ENCODE data around the gene PHF12.

The PHF12 gene

DNA sequence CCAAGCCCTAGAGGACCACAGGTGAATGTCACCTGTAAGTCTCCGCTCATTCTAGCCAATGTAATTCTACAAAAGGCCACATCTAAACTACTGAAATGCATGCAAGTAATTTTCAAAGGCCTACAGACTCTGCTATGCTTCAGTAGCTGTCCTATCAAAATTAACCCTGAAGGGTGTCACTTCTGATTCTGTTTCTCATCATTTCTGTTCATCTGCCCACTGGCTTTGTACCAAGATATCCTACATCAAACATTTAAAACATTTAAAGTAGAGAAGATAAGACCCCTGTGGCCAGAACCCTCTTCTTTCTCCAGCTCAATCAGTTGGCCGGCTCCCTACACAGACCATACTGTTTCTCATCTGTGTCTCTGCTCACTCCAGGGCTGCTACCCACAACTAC lies 21.5 kb downstream of the PHF12 start:
- no peak for TF ChIP-seq CREB1 (IDR thresholded peaks at IDR 0.05; ENCODE audit: low read depth)
- no peak for TF ChIP-seq EGR1 (IDR thresholded peaks at IDR 0.05)
- no peak for TF ChIP-seq TAF1 (IDR thresholded peaks at IDR 0.05; ENCODE audit: low read depth)
- no peak for TF ChIP-seq ZBTB7A (IDR thresholded peaks at IDR 0.05; ENCODE audit: low read depth)
- TF ChIP-seq, protein P1, sequence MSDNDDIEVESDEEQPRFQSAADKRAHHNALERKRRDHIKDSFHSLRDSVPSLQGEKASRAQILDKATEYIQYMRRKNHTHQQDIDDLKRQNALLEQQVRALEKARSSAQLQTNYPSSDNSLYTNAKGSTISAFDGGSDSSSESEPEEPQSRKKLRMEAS (IDR thresholded peaks at IDR 0.05), result no peak
- no peak for TF ChIP-seq EP300 (IDR thresholded peaks at IDR 0.05; ENCODE audit: borderline replicate concordance)
- no peak for TF ChIP-seq YY1 (IDR thresholded peaks at IDR 0.05; ENCODE audit: low read depth)
- no peak for TF ChIP-seq TEAD4 (IDR thresholded peaks at IDR 0.05)
- TF ChIP-seq, protein P2, sequence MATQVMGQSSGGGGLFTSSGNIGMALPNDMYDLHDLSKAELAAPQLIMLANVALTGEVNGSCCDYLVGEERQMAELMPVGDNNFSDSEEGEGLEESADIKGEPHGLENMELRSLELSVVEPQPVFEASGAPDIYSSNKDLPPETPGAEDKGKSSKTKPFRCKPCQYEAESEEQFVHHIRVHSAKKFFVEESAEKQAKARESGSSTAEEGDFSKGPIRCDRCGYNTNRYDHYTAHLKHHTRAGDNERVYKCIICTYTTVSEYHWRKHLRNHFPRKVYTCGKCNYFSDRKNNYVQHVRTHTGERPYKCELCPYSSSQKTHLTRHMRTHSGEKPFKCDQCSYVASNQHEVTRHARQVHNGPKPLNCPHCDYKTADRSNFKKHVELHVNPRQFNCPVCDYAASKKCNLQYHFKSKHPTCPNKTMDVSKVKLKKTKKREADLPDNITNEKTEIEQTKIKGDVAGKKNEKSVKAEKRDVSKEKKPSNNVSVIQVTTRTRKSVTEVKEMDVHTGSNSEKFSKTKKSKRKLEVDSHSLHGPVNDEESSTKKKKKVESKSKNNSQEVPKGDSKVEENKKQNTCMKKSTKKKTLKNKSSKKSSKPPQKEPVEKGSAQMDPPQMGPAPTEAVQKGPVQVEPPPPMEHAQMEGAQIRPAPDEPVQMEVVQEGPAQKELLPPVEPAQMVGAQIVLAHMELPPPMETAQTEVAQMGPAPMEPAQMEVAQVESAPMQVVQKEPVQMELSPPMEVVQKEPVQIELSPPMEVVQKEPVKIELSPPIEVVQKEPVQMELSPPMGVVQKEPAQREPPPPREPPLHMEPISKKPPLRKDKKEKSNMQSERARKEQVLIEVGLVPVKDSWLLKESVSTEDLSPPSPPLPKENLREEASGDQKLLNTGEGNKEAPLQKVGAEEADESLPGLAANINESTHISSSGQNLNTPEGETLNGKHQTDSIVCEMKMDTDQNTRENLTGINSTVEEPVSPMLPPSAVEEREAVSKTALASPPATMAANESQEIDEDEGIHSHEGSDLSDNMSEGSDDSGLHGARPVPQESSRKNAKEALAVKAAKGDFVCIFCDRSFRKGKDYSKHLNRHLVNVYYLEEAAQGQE (IDR thresholded peaks at IDR 0.05; ENCODE audit: low read depth), result no peak
- no peak for TF ChIP-seq FOXM1 (IDR thresholded peaks at IDR 0.05; ENCODE audit: borderline replicate concordance, low read depth)
- no peak for TF ChIP-seq RAD21 (IDR thresholded peaks at IDR 0.05; ENCODE audit: low read depth)
- TF ChIP-seq, protein P3, sequence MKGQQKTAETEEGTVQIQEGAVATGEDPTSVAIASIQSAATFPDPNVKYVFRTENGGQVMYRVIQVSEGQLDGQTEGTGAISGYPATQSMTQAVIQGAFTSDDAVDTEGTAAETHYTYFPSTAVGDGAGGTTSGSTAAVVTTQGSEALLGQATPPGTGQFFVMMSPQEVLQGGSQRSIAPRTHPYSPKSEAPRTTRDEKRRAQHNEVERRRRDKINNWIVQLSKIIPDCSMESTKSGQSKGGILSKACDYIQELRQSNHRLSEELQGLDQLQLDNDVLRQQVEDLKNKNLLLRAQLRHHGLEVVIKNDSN (IDR thresholded peaks at IDR 0.05), result no peak
- TF ChIP-seq TCF12 (IDR thresholded peaks at IDR 0.05; ENCODE audit: low read depth), result no peak
- TF ChIP-seq NFIC (IDR thresholded peaks at IDR 0.05), result no peak
- TF ChIP-seq CEBPB (IDR thresholded peaks at IDR 0.05), result no peak

DNA sequence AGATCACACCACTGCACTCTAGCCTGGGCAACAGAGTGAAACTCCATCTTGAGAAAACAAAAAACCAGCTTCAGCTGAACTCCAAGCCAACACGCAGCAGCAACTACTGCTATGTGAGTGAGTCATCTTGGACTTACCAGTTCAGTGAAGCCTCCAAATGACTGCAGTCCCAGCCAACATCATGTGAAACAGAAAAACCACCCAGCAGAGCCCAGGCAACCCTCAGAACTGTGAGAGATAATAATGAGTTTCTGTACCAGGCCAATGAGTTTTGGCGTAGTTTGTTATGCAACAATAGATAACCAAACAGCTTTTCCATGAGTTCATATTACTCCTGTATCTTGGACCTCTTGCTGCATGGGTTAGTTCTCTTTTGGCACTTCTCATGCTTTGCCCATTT lies 23.3 kb downstream of the PHF12 start:
- TF ChIP-seq, protein P2 (IDR thresholded peaks at IDR 0.05; ENCODE audit: low read depth), result no peak
- no peak for TF ChIP-seq EGR1 (IDR thresholded peaks at IDR 0.05)
- no peak for TF ChIP-seq RAD21 (IDR thresholded peaks at IDR 0.05; ENCODE audit: low read depth)
- no peak for TF ChIP-seq CREB1 (IDR thresholded peaks at IDR 0.05; ENCODE audit: low read depth)
- no peak for TF ChIP-seq FOXM1 (IDR thresholded peaks at IDR 0.05; ENCODE audit: borderline replicate concordance, low read depth)
- TF ChIP-seq ZBTB7A (IDR thresholded peaks at IDR 0.05; ENCODE audit: low read depth), result no peak
- no peak for TF ChIP-seq TEAD4 (IDR thresholded peaks at IDR 0.05)
- TF ChIP-seq TCF12 (IDR thresholded peaks at IDR 0.05; ENCODE audit: low read depth), result no peak
- no peak for TF ChIP-seq EP300 (IDR thresholded peaks at IDR 0.05; ENCODE audit: borderline replicate concordance)
- TF ChIP-seq TAF1 (IDR thresholded peaks at IDR 0.05; ENCODE audit: low read depth), result no peak
- TF ChIP-seq NFIC (IDR thresholded peaks at IDR 0.05), result no peak
- TF ChIP-seq, protein P3 (IDR thresholded peaks at IDR 0.05), result no peak
- no peak for TF ChIP-seq YY1 (IDR thresholded peaks at IDR 0.05; ENCODE audit: low read depth)
- TF ChIP-seq CEBPB (IDR thresholded peaks at IDR 0.05), result no peak
- TF ChIP-seq, protein P1 (IDR thresholded peaks at IDR 0.05), result no peak

DNA sequence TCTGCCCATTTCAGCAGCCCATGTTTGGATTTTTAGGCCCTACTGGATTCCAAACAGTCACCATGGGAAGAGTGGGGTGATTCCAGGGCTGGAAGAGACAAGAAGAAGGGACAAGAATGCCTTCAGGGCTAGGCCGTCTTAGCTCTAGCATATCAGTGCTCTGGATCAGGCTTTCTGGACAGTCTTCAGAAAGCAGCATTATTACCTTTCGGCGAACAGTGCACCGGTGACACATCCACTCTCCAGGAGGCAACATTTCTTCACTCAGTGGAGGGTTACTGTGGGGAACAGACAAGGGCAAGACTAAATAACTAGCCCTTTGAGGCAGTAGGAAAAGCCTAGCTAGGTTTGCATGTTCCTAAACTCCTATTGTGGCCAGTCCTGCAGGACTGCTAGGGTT lies 24.5 kb downstream of the PHF12 start:
- TF ChIP-seq TCF12 (IDR thresholded peaks at IDR 0.05; ENCODE audit: low read depth) (no peak), CEBPB (IDR thresholded peaks at IDR 0.05) (no peak), RAD21 (IDR thresholded peaks at IDR 0.05; ENCODE audit: low read depth) (no peak), YY1 (IDR thresholded peaks at IDR 0.05; ENCODE audit: low read depth) (no peak), ZBTB7A (IDR thresholded peaks at IDR 0.05; ENCODE audit: low read depth) (no peak), CREB1 (IDR thresholded peaks at IDR 0.05; ENCODE audit: low read depth) (no peak), TAF1 (IDR thresholded peaks at IDR 0.05; ENCODE audit: low read depth) (no peak), EGR1 (IDR thresholded peaks at IDR 0.05) (no peak), FOXM1 (IDR thresholded peaks at IDR 0.05; ENCODE audit: borderline replicate concordance, low read depth) (no peak), TEAD4 (IDR thresholded peaks at IDR 0.05) (no peak), EP300 (IDR thresholded peaks at IDR 0.05; ENCODE audit: borderline replicate concordance) (no peak), NFIC (IDR thresholded peaks at IDR 0.05) (no peak)
- TF ChIP-seq, protein P3 (IDR thresholded peaks at IDR 0.05), result no peak
- TF ChIP-seq, protein P2 (IDR thresholded peaks at IDR 0.05; ENCODE audit: low read depth), result no peak
- TF ChIP-seq, protein P1 (IDR thresholded peaks at IDR 0.05), result no peak
